Right ventricle myocardium superior (tissue), 1 donor: ENCODE data around the gene CD300C. TPM values are rescaled to one million over a fixed set of nuclear protein-coding genes. Genes with fewer than 3 reads are reported as not detected.
"Not testable (repeated sequence)": the region's sequence is repeated elsewhere in the genome, so short reads cannot be mapped to it uniquely, and the experiment has no call there.

ENCODE experiments used
- ATAC-seq: fragments of 200-7000 bp; cut with Tn5 transposase; one replicate; pipeline ENCODE4 v1.9.1; 2020; ENCODE audit warnings: mild to moderate bottlenecking; ENCODE audit not compliant: poor library complexity
- DNase-seq: peaks from one replicate; pipeline ENCODE4 v3.0.0-alpha.2; 2020
- intact Hi-C: fragments of 100-400 bp; cut with DNase I; formaldehyde crosslinking; loops from one replicate; pipeline ENCODE4 v1.11.2; 2022
- total RNA-seq: library from RNA; stranded (reverse); fragmentation: NEBNext Ultra II Directional; extraction: Animal tissue kit (Norgen Biotek cat#: 25700); gene quantifications from one replicate; pipeline ENCODE4 v1.2.1, GENCODE V29; 2021
- donor health status: DM: no; HTN: yes; CAD: no; lungs with severe emphysema.

CD300C gene
- total RNA-seq, 1 donor from 2014 or later, result 1.00 TPM

DNA sequence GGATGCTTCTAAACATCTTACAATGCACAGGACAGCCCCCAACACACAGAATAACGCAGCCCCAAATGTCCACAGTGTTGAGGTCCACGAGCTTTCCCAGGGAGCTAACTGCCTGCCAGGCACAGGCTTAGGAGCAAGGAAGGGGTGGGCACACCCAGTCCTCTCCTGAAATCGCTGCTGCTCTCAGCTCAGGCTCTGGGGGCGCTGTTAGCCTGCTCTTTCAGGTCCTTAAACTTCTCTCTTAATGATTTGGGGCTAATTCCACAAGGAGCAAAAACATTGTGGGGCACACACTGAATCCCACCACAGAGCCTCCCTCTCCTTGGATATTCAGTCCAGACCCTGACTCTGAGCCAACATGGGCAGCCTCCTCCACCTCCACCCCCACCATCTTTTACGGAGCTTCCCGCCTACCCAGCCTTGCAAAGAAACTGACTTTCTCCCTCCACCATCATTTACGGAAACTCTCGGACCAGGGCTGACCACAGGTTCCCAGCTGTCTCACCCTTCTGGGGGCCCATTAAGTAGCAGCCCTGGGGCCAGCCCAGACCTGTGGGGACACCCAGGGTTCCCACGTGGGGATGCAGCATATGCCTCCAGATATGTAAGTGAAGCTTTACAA, 20.3 kb upstream of the CD300C start:
- DNase-seq (peak; percentile 57), ATAC-seq (no peak)
- intact Hi-C loops, result no loop called here

DNA sequence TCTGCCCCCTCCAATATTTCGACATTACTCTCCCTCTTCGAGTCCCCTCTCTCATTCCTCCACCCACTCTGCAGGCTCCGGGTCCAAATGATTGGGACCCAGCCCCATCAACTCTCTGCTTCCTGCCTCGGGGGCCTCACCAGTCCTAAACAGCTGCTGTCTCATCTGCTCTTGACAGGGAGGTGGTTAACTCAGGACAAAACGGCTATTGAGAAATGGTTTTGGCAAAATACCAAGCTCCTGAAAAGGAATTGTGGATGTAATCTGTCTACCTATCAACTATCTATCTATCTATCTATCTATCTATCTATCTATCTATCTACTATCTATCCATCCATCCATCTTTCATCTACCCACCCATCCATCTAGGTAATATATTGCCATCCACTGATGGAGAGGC, 19.2 kb upstream of the CD300C start:
- intact Hi-C loops, result no loop called here
- ATAC-seq, result no peak
- no peak for DNase-seq

GRCh38 chr17:74563358-74563757, 17.4 kb upstream of the CD300C start:
- DNase-seq (no peak), ATAC-seq (no peak)
- intact Hi-C loops, result no loop called here

DNA sequence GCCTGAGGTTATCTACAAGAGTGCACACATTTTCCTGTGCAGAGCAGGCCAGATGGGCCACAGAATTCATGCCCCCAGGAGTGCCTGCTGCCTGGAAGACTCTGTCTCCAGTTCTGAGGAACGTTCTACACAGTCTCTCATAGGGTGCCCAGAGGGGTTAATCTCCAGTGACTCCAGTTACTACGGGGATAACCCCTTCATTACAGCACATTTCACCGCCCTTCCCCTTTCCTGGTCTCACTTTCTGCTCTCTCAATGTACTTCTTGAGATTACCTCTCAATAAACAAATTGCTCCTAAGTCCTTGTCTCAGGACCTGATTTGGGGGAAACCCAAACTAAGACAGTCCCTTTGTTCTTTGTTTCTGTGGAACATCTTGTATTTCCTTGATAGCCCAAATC, 15.7 kb upstream of the CD300C start:
- intact Hi-C loops, result no loop called here
- ATAC-seq, result no peak

DNA sequence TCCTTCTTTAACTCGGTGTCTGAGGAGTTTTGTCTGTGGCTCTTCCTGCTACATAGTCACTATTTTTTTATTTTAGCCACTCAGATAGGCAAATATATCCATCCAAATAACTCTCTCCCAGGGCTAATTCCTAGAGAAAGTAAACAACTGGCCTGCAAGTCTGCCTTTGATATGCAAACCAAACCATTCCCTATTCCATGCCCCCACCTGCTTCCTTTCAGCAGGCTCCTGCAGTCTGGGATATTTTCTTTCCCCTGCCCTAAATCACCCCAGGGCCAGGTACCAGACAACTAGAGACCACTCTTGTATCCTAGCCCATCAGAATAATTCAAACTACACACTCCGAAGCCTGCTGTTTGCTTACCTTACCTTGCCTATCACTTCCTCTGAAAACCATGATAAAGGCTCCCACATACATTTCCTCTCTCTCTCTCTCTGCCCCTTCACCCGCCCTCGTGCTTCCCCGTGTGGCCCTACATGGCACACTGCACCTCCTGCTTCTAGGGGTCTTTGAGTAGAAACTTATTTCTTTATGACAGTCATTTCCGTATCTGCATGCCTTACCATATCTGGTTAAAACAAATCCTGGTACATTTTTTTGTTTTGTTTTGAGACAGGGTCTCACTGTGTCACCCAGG, 13.1 kb upstream of the CD300C start:
- intact Hi-C loops, result no loop called here
- ATAC-seq (no peak), DNase-seq (no peak)

More for the DNA sequence above, 15.7 kb upstream of the CD300C start:
- no peak for DNase-seq

DNA sequence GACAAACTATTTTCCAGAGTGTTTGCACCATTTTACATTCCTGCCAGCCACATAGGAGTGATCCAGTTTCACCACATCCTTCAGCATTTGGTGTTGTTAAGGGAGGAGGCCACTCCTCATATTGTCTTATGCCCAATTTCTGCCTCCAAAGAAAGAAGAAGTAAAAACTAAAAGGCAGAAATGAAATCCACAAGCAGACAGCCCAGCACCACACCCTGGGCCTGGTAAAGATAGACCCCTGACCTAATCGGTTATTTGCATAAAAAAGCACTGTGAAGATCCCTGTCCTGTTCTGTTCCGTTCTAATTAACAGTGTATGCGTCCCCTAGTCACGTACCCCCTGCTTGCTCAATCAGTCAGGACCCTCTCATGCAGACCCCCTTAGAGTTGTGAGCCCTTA, 12.5 kb upstream of the CD300C start:
- intact Hi-C loops, DNase-seq, ATAC-seq: not testable (repeated sequence)

DNA sequence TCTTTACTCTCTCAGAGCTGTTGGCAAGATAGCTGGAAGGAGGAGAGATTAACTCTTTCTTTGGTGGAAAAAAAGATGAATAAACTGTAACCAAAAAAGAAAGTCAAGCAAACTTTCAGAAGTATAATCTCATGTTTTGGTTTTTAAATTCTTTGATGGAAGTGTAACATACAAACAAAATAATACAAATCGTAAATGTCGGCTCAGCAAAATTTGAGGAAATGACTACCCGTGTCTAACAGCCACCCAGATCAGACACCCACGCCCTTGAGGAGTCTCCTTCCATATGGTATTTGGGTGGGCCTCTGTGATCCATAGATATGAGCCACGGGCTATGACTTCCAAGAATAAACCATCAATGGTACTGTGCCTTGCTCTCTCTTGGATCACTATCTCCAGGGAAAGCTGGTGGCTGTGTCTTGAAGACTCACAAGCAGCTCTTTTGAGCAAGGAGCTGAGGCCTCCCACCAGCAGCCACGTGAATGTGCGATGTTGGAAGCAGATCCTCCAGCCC, 9.6 kb upstream of the CD300C start:
- intact Hi-C loops, result no loop called here

DNA sequence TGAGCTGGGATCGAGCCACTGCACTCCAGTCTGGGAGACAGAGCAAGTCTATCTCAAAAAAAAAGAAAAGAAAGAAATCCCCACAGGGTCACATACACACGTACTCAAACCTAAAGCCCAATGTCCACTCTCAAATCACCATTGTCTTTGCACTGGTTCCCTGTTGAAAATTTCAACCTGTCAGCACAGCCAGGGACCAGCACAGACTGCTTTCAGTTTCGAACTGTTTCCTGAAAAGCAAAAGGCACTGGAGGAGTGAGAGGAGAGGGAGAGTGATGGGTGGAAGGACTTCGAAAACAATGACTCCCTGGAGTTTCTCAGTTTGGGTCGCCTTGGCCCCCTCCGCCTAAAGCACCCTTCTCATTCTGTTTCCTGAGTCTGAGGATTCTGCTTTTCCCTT, 9.0 kb upstream of the CD300C start:
- ATAC-seq, result no peak
- intact Hi-C loops, result no loop called here
- no peak for DNase-seq

More for the DNA sequence above, 9.6 kb upstream of the CD300C start:
- DNase-seq (no peak), ATAC-seq (no peak)

DNA sequence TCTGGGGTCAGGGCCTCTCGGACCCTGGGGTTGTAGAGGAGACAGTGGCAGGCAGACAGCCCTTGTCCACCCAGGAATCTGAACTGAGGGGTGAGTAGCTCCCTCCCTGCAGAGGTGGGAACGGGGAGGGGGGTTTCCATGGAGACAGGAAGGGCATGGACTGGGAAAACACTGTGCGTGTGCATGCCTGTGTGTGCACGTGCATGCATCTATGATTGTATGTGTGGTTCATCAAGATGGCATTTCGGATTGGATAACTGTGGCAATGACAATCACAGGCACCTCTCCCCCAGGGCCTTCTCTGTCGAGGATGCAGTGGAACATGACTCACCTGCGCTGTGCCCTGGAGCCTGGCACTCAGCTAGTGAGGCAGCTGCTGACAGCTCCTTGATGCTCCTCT, 6.1 kb upstream of the CD300C start:
- ATAC-seq (no peak), DNase-seq (no peak)
- intact Hi-C loops, result no loop called here

- ATAC-seq, result no peak
- intact Hi-C loops, result no loop called here
Observed at GRCh38 chr17:74550602-74551001, 4.7 kb upstream of the CD300C start.

DNA sequence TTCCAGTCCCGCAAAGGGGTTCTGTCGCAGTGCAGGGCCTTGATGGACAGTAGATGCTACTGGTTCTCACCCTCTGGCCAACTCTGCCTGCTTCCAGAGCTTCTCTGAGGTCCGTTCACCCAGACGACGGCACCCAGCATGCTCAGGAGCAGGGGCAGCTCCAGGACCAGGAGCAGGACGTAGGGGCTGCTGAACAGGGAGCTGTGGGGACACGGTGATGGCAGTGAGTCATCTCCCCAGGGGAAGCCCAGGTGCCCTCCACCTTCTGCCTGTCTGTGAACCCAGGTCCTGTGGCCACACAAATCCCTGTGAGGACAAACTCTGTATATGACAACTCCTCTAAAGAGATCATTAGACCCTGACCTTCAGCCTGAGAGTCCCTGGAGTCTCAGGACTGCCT, 3.4 kb upstream of the CD300C start:
- intact Hi-C loops, result no loop called here
- DNase-seq (no peak), ATAC-seq (no peak)

More at GRCh38 chr17:74550602-74551001, 4.7 kb upstream of the CD300C start:
- DNase-seq, result no peak

DNA sequence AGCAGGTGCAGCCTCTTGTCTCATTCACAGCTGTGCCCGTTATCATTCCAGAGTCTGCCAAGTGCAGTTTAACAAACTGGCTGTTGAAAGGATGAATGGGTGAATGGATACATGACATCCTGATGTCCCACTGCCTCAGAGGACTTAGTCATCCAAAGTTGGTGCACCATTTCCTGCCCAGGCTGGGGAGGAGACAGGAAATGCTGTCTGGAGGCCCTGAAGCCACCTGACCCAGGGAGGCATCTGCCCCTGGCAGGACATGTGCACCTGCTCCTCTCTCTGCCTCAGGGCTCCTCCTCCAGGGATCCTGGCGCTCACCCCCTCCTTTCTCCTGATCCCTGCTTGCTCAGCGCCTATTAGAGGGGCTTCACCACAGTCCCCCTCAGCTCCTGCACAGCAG, 1.8 kb upstream of the CD300C start:
- intact Hi-C loops, result no loop called here
- ATAC-seq (no peak), DNase-seq (no peak)

- no peak for ATAC-seq
- intact Hi-C loops, result no loop called here
Observed at GRCh38 chr17:74547264-74547663, 1.3 kb upstream of the CD300C start.

DNA sequence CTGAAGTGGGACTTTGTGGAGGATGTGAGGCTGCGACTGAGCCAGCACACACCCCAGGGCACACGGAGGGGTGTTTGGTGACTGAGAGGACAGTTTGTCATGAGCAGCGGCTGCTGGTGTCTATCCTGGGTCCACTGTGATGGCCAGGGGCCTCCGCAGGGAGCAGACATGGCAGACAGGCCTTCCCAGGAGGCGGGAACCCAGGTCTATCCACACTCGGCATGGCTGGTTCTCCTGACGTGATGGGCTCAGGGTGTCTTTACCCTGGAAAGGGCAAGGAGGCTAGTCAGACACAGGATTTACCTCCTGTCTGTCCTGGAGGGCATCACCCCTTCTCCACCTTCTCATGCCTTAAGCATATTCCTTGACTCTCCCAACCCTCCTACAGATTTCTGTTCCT, 671 bp upstream of the CD300C start:
- no peak for ATAC-seq
- intact Hi-C loops, result no loop called here
- DNase-seq, result no peak

More at GRCh38 chr17:74547264-74547663, 1.3 kb upstream of the CD300C start:
- DNase-seq, result no peak

DNA sequence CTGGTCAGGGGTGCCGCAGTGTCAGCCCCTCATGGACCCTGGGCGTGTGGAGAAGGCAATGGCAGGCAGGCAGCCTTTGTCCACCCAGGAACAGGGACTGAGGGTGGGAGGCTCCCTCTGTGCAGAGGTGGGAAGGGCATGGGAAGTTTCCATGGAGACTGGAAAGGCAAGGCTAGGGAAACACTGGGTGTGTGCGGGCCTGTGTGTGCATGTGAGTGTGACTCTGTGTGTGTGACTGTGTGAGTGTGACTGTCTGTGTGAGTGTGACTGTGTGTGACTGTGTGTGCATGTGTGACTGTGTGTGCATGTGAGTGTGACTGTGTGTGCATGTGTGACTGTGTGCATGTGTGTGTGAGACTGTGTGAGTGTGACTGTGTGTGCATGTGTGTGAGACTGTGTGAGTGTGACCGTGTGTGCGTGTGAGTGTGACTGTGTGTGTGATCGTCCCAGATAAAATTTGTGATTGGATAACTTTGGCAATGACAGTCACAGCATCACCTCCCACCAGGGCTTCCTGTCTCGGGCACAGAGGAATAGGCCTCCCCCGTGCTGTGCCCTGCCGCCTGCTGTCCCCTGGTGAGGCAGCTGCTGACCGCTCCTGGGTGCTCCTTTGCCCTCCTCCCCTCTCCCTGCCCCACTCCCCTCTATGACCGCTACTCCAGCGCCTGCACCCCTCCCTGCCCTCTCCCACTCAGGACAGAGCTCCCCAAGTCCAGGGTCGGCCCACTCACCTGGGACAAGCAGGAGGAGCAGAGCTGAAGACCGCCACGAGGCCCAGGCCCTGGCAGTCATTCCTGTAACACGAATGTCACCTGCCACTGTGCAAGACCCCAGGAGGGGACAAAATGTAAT, 698 bp downstream of the CD300C start:
- ATAC-seq (peak; percentile 15), DNase-seq (no peak)
- intact Hi-C loops, result no loop called here

GRCh38 chr17:74543891-74544760, 1.8 kb downstream of the CD300C start:
- no peak for DNase-seq
- no peak for ATAC-seq
- intact Hi-C loops, result no loop called here

DNA sequence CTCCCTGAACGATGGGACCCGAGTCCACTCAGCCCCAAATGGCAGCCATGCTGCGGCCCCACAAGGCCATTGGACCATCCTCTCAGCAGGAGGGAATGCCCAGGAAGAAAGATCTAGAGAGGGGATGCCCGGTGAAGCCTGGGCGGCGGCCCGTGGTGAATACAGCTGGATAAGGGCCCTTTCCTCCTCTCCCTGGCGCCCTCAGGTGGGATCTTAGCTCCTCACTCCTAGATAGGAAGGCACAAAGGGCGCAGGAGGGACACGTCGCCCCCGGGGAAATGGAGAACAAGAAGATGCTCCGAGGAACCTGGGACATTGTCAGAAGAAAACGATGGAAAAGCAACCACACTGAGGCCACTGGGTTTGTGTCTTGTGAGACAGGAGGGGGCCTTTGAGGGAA, 2.5 kb downstream of the CD300C start:
- no peak for ATAC-seq
- DNase-seq, result no peak
- intact Hi-C loops, result no loop called here

DNA sequence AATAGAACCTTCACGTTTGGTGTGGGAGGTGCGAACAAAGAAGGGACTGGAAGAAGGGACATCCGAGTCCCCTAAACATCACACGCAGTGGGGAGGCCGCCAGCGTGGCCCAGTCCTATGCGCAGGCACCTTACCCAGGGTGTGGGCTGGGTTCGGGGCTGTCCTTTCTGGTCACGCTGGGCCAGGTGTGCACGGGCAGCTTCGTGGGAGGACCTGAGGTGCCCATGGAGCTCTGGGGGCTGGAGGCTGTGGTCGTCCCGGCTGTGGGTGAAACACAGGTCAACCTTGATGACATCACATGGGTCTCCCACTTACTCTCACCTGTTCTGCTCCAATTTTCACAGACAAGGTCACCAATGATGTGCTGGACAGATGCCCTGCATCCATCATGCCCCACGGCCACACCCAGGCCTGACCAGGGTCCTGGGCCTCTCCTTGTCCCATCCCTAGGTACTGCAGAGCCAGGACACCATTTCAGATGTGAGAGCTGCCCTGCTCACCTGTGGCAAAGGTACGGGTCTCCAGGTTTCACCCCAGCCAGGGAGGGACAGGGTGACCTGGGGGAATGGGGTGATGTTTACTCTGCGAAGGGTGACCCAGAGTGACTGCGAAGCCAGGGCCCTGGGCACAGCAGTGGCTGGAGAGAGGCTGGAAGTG, 3.1 kb downstream of the CD300C start:
- intact Hi-C loops, result no loop called here
- DNase-seq (no peak), ATAC-seq (no peak)
